Glutamatergic neuron (in vitro differentiated cells): Measurements from ENCODE around the gene GARNL3. TPM values are rescaled to one million over a fixed set of nuclear protein-coding genes. Genes with fewer than 3 reads are reported as not detected.

Experiments used
- DNase-seq: peaks from one replicate; pipeline ENCODE4 v3.0.0; 2022
- H3K27ac Mint-ChIP-seq: one replicate; pipeline ENCODE4 v1.8.0; 2020; ENCODE audit warnings: mild to moderate bottlenecking, mixed read lengths, inconsistent platforms; ENCODE audit not compliant: unreplicated experiment
- H3K27me3 Mint-ChIP-seq: one replicate; pipeline ENCODE4 v1.8.0; 2020; ENCODE audit warnings: mild to moderate bottlenecking, moderate library complexity, mixed read lengths, inconsistent platforms; ENCODE audit not compliant: unreplicated experiment
- H3K36me3 Mint-ChIP-seq: one replicate; pipeline ENCODE4 v1.8.0; 2020; ENCODE audit warnings: mild to moderate bottlenecking, mixed read lengths, inconsistent platforms; ENCODE audit not compliant: unreplicated experiment
- H3K4me1 Mint-ChIP-seq: one replicate; pipeline ENCODE4 v1.8.0; 2020; ENCODE audit warnings: mild to moderate bottlenecking, low read depth, mixed read lengths, inconsistent platforms; ENCODE audit not compliant: unreplicated experiment
- H3K4me3 Mint-ChIP-seq: one replicate; pipeline ENCODE4 v1.8.0; 2020; ENCODE audit warnings: mild to moderate bottlenecking, mixed read lengths, inconsistent platforms; ENCODE audit not compliant: unreplicated experiment
- H3K9me3 Mint-ChIP-seq: one replicate; pipeline ENCODE4 v1.8.0; 2020; ENCODE audit warnings: mild to moderate bottlenecking, moderate library complexity, mixed read lengths, inconsistent platforms; ENCODE audit not compliant: unreplicated experiment
- total RNA-seq: library from RNA; stranded (reverse); fragmentation: NEBNext Ultra II Directional; extraction: Animal tissue kit (Norgen Biotek cat#: 25700); gene quantifications from one replicate; pipeline ENCODE4 v1.2.1, GENCODE V29; 2021; ENCODE audit not compliant: unreplicated experiment
- TF ChIP-seq, protein P1 (sequence below): fragments of 200-600 bp; sonication (generic); IDR thresholded peaks from one replicate; pipeline ENCODE4 v1.5.0; 2021; ENCODE audit not compliant: partially characterized antibody, unreplicated experiment

The GARNL3 gene
- total RNA-seq, 1 donor from 2014 or later, result 14.7 TPM

GRCh38 chr9:127382541-127382940 lies 118.0 kb downstream of the GARNL3 start:
- TF ChIP-seq, protein P1, sequence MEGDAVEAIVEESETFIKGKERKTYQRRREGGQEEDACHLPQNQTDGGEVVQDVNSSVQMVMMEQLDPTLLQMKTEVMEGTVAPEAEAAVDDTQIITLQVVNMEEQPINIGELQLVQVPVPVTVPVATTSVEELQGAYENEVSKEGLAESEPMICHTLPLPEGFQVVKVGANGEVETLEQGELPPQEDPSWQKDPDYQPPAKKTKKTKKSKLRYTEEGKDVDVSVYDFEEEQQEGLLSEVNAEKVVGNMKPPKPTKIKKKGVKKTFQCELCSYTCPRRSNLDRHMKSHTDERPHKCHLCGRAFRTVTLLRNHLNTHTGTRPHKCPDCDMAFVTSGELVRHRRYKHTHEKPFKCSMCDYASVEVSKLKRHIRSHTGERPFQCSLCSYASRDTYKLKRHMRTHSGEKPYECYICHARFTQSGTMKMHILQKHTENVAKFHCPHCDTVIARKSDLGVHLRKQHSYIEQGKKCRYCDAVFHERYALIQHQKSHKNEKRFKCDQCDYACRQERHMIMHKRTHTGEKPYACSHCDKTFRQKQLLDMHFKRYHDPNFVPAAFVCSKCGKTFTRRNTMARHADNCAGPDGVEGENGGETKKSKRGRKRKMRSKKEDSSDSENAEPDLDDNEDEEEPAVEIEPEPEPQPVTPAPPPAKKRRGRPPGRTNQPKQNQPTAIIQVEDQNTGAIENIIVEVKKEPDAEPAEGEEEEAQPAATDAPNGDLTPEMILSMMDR, result no peak
- Mint-ChIP-seq H3K27ac (no peak overlapping the region), H3K4me1 (peaks cover 6% of the 10 kb centered on the region), H3K36me3 (no peaks in the 10 kb centered on the region), H3K27me3 (peaks cover 2% of the 10 kb centered on the region), H3K4me3 (no peak overlapping the region), H3K9me3 (no peaks in the 10 kb centered on the region)
- no peak for DNase-seq

GRCh38 chr9:127384016-127384730 lies 119.6 kb downstream of the GARNL3 start:
- H3K27ac Mint-ChIP-seq, result no peak overlapping the region
- no peaks in the 10 kb centered on the region for H3K36me3 Mint-ChIP-seq
- no peaks in the 10 kb centered on the region for H3K9me3 Mint-ChIP-seq
- no peak overlapping the region for H3K4me3 Mint-ChIP-seq
- TF ChIP-seq, protein P1, result no peak
- H3K27me3 Mint-ChIP-seq, result peaks cover 2% of the 10 kb centered on the region
- no peak for DNase-seq
- peaks cover 10% of the 10 kb centered on the region for H3K4me1 Mint-ChIP-seq

GRCh38 chr9:127384901-127385300 lies 120.3 kb downstream of the GARNL3 start:
- peaks cover 2% of the 10 kb centered on the region for H3K27me3 Mint-ChIP-seq
- no peaks in the 10 kb centered on the region for H3K36me3 Mint-ChIP-seq
- no peak overlapping the region for H3K4me3 Mint-ChIP-seq
- no peak overlapping the region for H3K27ac Mint-ChIP-seq
- H3K4me1 Mint-ChIP-seq, result peaks cover 10% of the 10 kb centered on the region
- H3K9me3 Mint-ChIP-seq, result no peaks in the 10 kb centered on the region
- TF ChIP-seq, protein P1, result no peak
- no peak for DNase-seq

- no peak for DNase-seq
- Mint-ChIP-seq H3K27me3 (peaks cover 2% of the 10 kb centered on the region), H3K4me3 (no peak overlapping the region), H3K4me1 (peaks cover 10% of the 10 kb centered on the region), H3K9me3 (no peaks in the 10 kb centered on the region), H3K27ac (no peak overlapping the region), H3K36me3 (no peaks in the 10 kb centered on the region)
- TF ChIP-seq, protein P1, result no peak
These were observed 121.7 kb downstream of the GARNL3 start for GRCh38 chr9:127386249-127386648.

- H3K4me3 Mint-ChIP-seq, result no peak overlapping the region
- TF ChIP-seq, protein P1, result no peak
- no peak overlapping the region for H3K27ac Mint-ChIP-seq
- H3K27me3 Mint-ChIP-seq, result peaks cover 2% of the 10 kb centered on the region
- peaks cover 10% of the 10 kb centered on the region for H3K4me1 Mint-ChIP-seq
- no peak for DNase-seq
- no peaks in the 10 kb centered on the region for H3K36me3 Mint-ChIP-seq
- H3K9me3 Mint-ChIP-seq, result no peaks in the 10 kb centered on the region
These were observed 122.4 kb downstream of the GARNL3 start for GRCh38 chr9:127386981-127387380.
